HCT116 (cell line): ENCODE results near the gene BTD.

Experiments
- CTCF ChIP-seq, 3 experiments: fragments of 200-600 bp in 1 of 3; sonication (generic) in 1 of 3; IDR thresholded peaks in 2 of 3; conservative IDR thresholded peaks in 1 of 3; 2 replicates each; pipeline ENCODE4 v1.5.1; 2012 to 2017; ENCODE audit warnings: low read depth in 2 of 3, low read length in 2 of 3, antibody characterized with exemption in 1 of 3, borderline replicate concordance in 1 of 3, control low read depth in 1 of 3, mild to moderate bottlenecking in 1 of 3, mixed read lengths in 1 of 3, mixed run types in 1 of 3, moderate library complexity in 1 of 3; ENCODE audit not compliant: insufficient read depth in 1 of 3
- FOSL1 ChIP-seq: IDR thresholded peaks from 2 replicates; pipeline ENCODE4 v1.6.1; 2012; ENCODE audit warnings: low read depth
- MAX ChIP-seq: IDR thresholded peaks from 2 replicates; pipeline ENCODE4 v1.6.1; 2012
- RAD21 ChIP-seq: IDR thresholded peaks from 2 replicates; pipeline ENCODE4 v1.6.1; 2012; ENCODE audit warnings: low read depth, mild to moderate bottlenecking

GRCh38 chr3:15654891-15655290, 53.3 kb downstream of the BTD start:
- TF ChIP-seq FOSL1 (no peak), CTCF (IDR thresholded peaks at IDR 0.05 in 2 of 3, conservative IDR thresholded peaks at IDR 0.05 in 1 of 3; ENCODE audit: borderline replicate concordance in 1 of 3, insufficient read depth in 1 of 3, low read depth in 2 of 3, low read length in 2 of 3) (no peak), RAD21 (no peak), MAX (no peak)
